BE2C (cell line): Measurements from ENCODE around the gene ETV6.

Experiments used
- DNase-seq: peaks from one replicate; pipeline ENCODE4 v3.0.0-alpha.2; 2020
- H3K27me3 ChIP-seq: fragments of 250-450 bp; sonication (Bioruptor Pico); 2 replicates; pipeline ENCODE4 v1.5.1; 2020; ENCODE audit warnings: mild to moderate bottlenecking
- H3K36me3 ChIP-seq: fragments of 250-450 bp; sonication (Bioruptor Pico); 2 replicates; pipeline ENCODE4 v1.5.1; 2020; ENCODE audit warnings: mild to moderate bottlenecking
- H3K4me1 ChIP-seq: fragments of 250-450 bp; sonication (Bioruptor Pico); 2 replicates; pipeline ENCODE4 v1.5.1; 2020
- H3K4me3 ChIP-seq: 2 replicates; pipeline ENCODE4 v1.5.1; 2011; ENCODE audit warnings: low read depth, low read length
- H3K9me3 ChIP-seq: fragments of 250-450 bp; sonication (Bioruptor Pico); 2 replicates; pipeline ENCODE4 v1.5.1; 2020
- TF ChIP-seq, protein P1 (sequence below): IDR thresholded peaks from 2 replicates; pipeline ENCODE4 v1.5.1; 2012; ENCODE audit warnings: mild to moderate bottlenecking, low read depth, low read length

Gene ETV6

DNA sequence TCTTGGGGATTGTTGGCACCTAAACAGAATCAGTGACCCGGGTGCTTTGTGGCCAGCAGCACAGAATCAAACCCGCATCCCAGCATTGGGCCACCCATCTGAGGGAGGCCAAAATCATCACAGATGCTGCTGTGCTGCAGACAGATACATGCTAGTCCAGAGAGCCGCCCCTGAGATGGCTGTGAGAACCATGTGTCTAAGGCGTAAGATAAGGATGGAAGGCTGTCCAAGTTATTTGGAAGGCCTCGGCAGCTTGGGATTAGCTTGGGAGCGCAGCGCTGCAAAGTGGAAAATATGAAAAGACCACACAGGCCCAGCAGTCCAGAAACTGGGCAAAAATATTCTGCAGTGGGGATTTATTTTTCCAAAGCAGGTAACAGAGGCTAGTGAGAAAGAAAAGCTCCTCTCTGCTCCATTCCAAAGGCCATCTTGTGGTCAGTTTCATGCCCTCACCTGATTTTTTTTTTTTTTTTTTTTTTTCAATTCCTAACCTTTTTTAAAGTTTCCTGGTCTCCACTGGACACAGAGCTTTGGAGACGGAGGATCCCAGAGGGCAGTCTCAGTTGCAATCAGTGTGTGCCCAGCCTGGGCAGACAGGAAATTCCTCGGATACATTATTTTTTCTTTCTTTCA is 242.4 kb downstream of the ETV6 start:
- Histone ChIP-seq H3K27me3 (no peaks in the 10 kb centered on the region), H3K4me1 (peaks cover 6% of the 10 kb centered on the region), H3K9me3 (no peaks in the 10 kb centered on the region), H3K4me3 (no peak overlapping the region), H3K36me3 (no peaks in the 10 kb centered on the region; the same call in 1 of the 2 replicates)
- no peak for DNase-seq
- TF ChIP-seq, protein P1, sequence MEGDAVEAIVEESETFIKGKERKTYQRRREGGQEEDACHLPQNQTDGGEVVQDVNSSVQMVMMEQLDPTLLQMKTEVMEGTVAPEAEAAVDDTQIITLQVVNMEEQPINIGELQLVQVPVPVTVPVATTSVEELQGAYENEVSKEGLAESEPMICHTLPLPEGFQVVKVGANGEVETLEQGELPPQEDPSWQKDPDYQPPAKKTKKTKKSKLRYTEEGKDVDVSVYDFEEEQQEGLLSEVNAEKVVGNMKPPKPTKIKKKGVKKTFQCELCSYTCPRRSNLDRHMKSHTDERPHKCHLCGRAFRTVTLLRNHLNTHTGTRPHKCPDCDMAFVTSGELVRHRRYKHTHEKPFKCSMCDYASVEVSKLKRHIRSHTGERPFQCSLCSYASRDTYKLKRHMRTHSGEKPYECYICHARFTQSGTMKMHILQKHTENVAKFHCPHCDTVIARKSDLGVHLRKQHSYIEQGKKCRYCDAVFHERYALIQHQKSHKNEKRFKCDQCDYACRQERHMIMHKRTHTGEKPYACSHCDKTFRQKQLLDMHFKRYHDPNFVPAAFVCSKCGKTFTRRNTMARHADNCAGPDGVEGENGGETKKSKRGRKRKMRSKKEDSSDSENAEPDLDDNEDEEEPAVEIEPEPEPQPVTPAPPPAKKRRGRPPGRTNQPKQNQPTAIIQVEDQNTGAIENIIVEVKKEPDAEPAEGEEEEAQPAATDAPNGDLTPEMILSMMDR, result peak; percentile 31

GRCh38 chr12:11893998-11894397 is 244.5 kb downstream of the ETV6 start:
- no peaks in the 10 kb centered on the region for H3K9me3 ChIP-seq
- TF ChIP-seq, protein P1, result no peak
- peaks cover 6% of the 10 kb centered on the region for H3K4me1 ChIP-seq

GRCh38 chr12:11894890-11895289 is 245.4 kb downstream of the ETV6 start:
- H3K36me3 ChIP-seq, result no peaks in the 10 kb centered on the region
- H3K4me1 ChIP-seq, result peaks cover 6% of the 10 kb centered on the region
- TF ChIP-seq, protein P1, result no peak
- no peak for DNase-seq
- H3K27me3 ChIP-seq, result no peaks in the 10 kb centered on the region
- H3K9me3 ChIP-seq, result no peaks in the 10 kb centered on the region
- H3K4me3 ChIP-seq, result no peak overlapping the region

More at GRCh38 chr12:11893998-11894397, 244.5 kb downstream of the ETV6 start:
- Histone ChIP-seq H3K36me3 (no peaks in the 10 kb centered on the region; the same call in 1 of the 2 replicates), H3K27me3 (no peaks in the 10 kb centered on the region), H3K4me3 (no peak overlapping the region)
- DNase-seq, result no peak

GRCh38 chr12:11895421-11896078 is 246.1 kb downstream of the ETV6 start:
- Histone ChIP-seq H3K4me1 (peaks cover 6% of the 10 kb centered on the region), H3K4me3 (no peak overlapping the region), H3K36me3 (no peaks in the 10 kb centered on the region), H3K9me3 (no peaks in the 10 kb centered on the region), H3K27me3 (no peaks in the 10 kb centered on the region)
- no peak for DNase-seq
- TF ChIP-seq, protein P1, result no peak

- no peak overlapping the region for H3K4me3 ChIP-seq
- TF ChIP-seq, protein P1, result no peak
- no peaks in the 10 kb centered on the region for H3K9me3 ChIP-seq
- H3K4me1 ChIP-seq, result peaks cover 6% of the 10 kb centered on the region
- DNase-seq, result peak; percentile 24
- no peaks in the 10 kb centered on the region for H3K27me3 ChIP-seq
- H3K36me3 ChIP-seq, result no peaks in the 10 kb centered on the region
Measured at GRCh38 chr12:11896417-11896929, 247.0 kb downstream of the ETV6 start.

DNA sequence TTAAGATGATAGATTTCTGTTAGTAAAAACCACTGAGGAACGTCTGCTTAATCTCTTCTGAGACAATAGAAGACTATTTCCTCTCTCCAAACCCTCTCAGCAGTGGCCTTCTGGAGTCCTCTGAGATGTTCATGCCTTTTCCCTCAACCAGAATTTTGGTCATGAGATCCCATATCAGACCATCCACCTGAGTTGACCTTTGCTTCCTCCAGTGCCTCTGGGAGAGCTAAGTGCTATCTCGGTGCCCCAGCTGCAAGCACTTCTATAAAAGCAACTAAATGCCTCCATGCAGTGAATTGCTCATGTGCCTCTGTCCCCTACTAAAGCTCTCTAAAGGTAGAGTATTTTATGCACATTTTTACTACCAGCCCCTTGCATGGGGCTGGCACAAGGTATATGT is 248.4 kb downstream of the ETV6 start:
- Histone ChIP-seq H3K4me3 (no peak overlapping the region), H3K36me3 (no peaks in the 10 kb centered on the region), H3K4me1 (peaks cover 6% of the 10 kb centered on the region), H3K9me3 (no peaks in the 10 kb centered on the region), H3K27me3 (no peaks in the 10 kb centered on the region)
- TF ChIP-seq, protein P1, result no peak
- DNase-seq, result no peak
